ENCODE data around the gene SRMS.

DNA sequence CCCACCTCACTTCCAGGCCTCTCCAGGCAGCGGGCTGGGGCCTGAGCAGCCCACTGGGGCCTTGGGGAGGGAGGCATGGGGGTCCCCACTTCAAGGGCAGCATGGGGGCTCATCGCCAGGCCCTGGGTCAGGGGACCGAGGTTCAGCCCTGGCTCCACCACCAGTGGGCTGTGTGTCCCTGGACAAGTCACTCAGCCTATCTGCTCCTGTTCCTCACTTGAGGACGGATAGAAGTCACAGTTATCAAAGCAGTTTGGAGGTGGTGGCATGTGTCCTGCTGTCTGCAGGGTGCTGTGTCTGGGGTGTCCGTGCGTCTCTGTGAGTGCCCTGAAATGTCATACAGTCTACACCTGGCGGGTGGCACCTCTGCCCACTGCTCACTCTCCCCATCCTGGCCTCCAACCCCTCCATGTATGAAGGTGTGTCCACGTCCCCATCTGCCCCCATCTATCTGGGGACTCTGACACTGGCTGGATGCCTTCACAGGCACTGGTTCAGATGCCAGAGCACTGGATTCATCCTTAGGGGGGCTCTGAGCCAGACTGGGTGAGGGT lies 52.3 kb downstream of the SRMS start:
- no peak for TF ChIP-seq POLR2A (IDR thresholded peaks at IDR 0.05)
- TF ChIP-seq, protein P1, sequence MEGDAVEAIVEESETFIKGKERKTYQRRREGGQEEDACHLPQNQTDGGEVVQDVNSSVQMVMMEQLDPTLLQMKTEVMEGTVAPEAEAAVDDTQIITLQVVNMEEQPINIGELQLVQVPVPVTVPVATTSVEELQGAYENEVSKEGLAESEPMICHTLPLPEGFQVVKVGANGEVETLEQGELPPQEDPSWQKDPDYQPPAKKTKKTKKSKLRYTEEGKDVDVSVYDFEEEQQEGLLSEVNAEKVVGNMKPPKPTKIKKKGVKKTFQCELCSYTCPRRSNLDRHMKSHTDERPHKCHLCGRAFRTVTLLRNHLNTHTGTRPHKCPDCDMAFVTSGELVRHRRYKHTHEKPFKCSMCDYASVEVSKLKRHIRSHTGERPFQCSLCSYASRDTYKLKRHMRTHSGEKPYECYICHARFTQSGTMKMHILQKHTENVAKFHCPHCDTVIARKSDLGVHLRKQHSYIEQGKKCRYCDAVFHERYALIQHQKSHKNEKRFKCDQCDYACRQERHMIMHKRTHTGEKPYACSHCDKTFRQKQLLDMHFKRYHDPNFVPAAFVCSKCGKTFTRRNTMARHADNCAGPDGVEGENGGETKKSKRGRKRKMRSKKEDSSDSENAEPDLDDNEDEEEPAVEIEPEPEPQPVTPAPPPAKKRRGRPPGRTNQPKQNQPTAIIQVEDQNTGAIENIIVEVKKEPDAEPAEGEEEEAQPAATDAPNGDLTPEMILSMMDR (IDR thresholded peaks at IDR 0.05): no peak
